Measurements from ENCODE around the gene BCL7A. TPM values are rescaled to one million over a fixed set of nuclear protein-coding genes. Genes with fewer than 3 reads are reported as not detected.
A peak's percentile ranks its signal among the peaks of the same experiment; 100 is the strongest.

BCL7A gene
- total and polyA plus RNA-seq, 2 experiments from 2014 or later = 19.1 to 30.5 TPM

GRCh38 chr12:122004633-122005071 lies 17.0 kb upstream of the BCL7A start:
- peak; percentile 13 to 15 for DNase-seq (ENCODE audit: low read depth in 1 of 2, low spot score in 1 of 2)
- H3K4me3 ChIP-seq = no peak overlapping the region
- peak overlapping the region; percentile 54 for H3K27ac ChIP-seq
- no peaks in the 10 kb centered on the region for H3K36me3 ChIP-seq
- peaks cover 11% of the 10 kb centered on the region for H3K4me1 ChIP-seq (ENCODE audit: low read depth)
- H3K27me3 ChIP-seq = no peaks in the 10 kb centered on the region
- no peak for TF ChIP-seq CTCF (IDR thresholded peaks at IDR 0.05; ENCODE audit: low read depth, low read length)
- no peaks in the 10 kb centered on the region for H3K9me3 ChIP-seq (ENCODE audit: low read depth)

- Histone ChIP-seq H3K36me3 (no peaks in the 10 kb centered on the region), H3K4me1 (ENCODE audit: low read depth) (peaks cover 11% of the 10 kb centered on the region), H3K27me3 (no peaks in the 10 kb centered on the region), H3K9me3 (ENCODE audit: low read depth) (no peaks in the 10 kb centered on the region), H3K27ac (no peak overlapping the region), H3K4me3 (no peak overlapping the region)
- no peak for TF ChIP-seq CTCF (IDR thresholded peaks at IDR 0.05; ENCODE audit: low read depth, low read length)
- no peak for DNase-seq (ENCODE audit: low read depth in 1 of 2, low spot score in 1 of 2)
Measured at GRCh38 chr12:122005252-122005776, 16.4 kb upstream of the BCL7A start.

DNA sequence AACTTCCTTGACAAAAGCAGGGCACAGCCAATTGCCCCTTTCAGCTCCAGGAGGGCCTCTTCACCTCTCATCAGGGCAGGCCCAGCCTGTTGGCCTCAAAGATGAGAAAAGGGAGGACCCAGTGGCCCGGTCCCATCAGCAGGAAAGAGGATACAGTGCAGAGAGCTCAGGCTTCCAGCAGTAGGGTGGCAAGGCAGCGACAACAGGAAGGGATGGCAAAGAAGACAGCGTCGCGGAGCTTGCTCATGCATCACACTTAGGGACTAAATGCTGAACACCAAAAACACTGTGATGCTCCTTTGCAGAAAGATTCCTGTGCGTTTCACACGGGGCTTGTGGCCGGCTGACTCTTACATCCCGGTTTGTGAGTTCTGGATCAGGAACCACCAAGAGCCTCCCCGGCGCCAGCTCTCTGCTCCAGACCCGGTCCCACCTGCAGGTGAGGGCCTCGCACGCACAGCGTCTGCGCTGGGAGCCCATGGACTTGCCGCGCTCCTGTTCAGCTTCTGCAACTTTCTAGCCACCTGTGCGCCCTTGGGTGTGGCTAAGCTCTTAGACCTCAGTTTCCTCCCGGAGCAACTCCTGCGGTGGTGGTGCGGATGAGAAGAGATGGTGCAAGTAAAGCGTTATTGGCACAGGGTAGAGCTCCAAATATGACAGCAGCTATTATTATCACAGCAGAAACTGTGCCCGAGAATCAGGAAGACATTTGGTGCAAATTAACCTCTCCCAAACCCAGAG lies 15.3 kb upstream of the BCL7A start:
- Histone ChIP-seq H3K27ac (no peak overlapping the region), H3K4me3 (no peak overlapping the region), H3K36me3 (no peaks in the 10 kb centered on the region), H3K9me3 (ENCODE audit: low read depth) (no peaks in the 10 kb centered on the region), H3K4me1 (ENCODE audit: low read depth) (peaks cover 11% of the 10 kb centered on the region), H3K27me3 (no peaks in the 10 kb centered on the region)
- no peak for TF ChIP-seq CTCF (IDR thresholded peaks at IDR 0.05; ENCODE audit: low read depth, low read length)
- DNase-seq (ENCODE audit: low read depth in 1 of 2, low spot score in 1 of 2) = no peak

GRCh38 chr12:122009741-122010140 lies 11.9 kb upstream of the BCL7A start:
- no peak for DNase-seq (ENCODE audit: low read depth in 1 of 2, low spot score in 1 of 2)

DNA sequence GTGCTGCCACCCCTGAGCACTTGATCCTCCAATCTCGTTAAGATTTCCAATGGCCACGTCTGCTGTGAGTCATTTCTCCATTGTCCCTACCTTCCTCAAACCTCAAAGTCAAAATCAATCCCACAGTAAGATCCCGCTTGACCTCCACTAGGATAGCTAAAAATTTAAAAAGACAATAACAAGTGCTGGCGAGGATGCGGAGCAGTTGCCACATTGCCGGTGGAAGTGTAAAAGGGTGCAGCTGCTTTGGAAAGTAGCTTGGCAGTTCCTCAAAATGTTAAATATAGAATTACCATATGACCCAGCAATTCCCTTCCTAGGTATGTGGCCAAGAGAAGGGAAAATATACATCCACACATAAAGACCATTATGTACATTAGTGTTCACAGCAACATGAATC lies 9.5 kb upstream of the BCL7A start:
- Histone ChIP-seq H3K27me3 (no peaks in the 10 kb centered on the region), H3K4me3 (no peak overlapping the region), H3K36me3 (no peaks in the 10 kb centered on the region), H3K4me1 (ENCODE audit: low read depth) (no peaks in the 10 kb centered on the region), H3K27ac (no peak overlapping the region), H3K9me3 (ENCODE audit: low read depth) (no peaks in the 10 kb centered on the region)
- no peak for DNase-seq (ENCODE audit: low read depth in 1 of 2, low spot score in 1 of 2)
- TF ChIP-seq CTCF (IDR thresholded peaks at IDR 0.05; ENCODE audit: low read depth, low read length) = no peak

More at GRCh38 chr12:122009741-122010140, 11.9 kb upstream of the BCL7A start:
- Histone ChIP-seq H3K4me3 (no peak overlapping the region), H3K9me3 (ENCODE audit: low read depth) (no peaks in the 10 kb centered on the region), H3K27me3 (no peaks in the 10 kb centered on the region), H3K4me1 (ENCODE audit: low read depth) (peaks cover 4% of the 10 kb centered on the region), H3K27ac (no peak overlapping the region), H3K36me3 (no peaks in the 10 kb centered on the region)
- TF ChIP-seq CTCF (IDR thresholded peaks at IDR 0.05; ENCODE audit: low read depth, low read length) = no peak
